ENCODE measurements around the gene MMP2. TPM values are rescaled to one million over a fixed set of nuclear protein-coding genes. Genes with fewer than 3 reads are reported as not detected.

MMP2 gene
- total and polyA plus RNA-seq, 2 experiments from 2014 or later = 128 to 196 TPM

GRCh38 chr16:55498101-55498500 is 19.1 kb downstream of the MMP2 start:
- TF ChIP-seq CTCF (IDR thresholded peaks at IDR 0.05; ENCODE audit: poor library complexity) = no peak
- Histone ChIP-seq H3K27ac (no peak overlapping the region), H3K27me3 (no peaks in the 10 kb centered on the region), H3K36me3 (replicated peaks; ENCODE audit: insufficient read depth, low read depth) (no peaks in the 10 kb centered on the region), H3K4me1 (ENCODE audit: insufficient read depth) (peaks cover 37% of the 10 kb centered on the region), H3K79me2 (no peaks in the 10 kb centered on the region), H2AFZ (no peak overlapping the region), H3K4me2 (no peak overlapping the region), H3K9me3 (ENCODE audit: low read depth) (no peaks in the 10 kb centered on the region), H4K20me1 (ENCODE audit: insufficient read depth, poor library complexity, severe bottlenecking) (no peaks in the 10 kb centered on the region), H3K4me3 (no peak overlapping the region), H3K9me2 (replicated peaks; ENCODE audit: insufficient read depth) (no peaks in the 10 kb centered on the region)
- WGBS (ENCODE audit: low lambda C conversion rate, missing lambda C conversion rate) = 85% methylated on average over 6 of the region's 6 CpGs
- DNase-seq (ENCODE audit: low spot score) = no peak

GRCh38 chr16:55499281-55499680 is 20.3 kb downstream of the MMP2 start:
- no peak overlapping the region for H2AFZ ChIP-seq
- H3K9me3 ChIP-seq (ENCODE audit: low read depth) = no peaks in the 10 kb centered on the region
- no peak overlapping the region for H3K4me3 ChIP-seq
- no peaks in the 10 kb centered on the region for H3K27me3 ChIP-seq
- no peaks in the 10 kb centered on the region for H3K79me2 ChIP-seq
- DNase-seq (ENCODE audit: low spot score) = no peak
- 60% methylated on average over 3 of the region's 3 CpGs for WGBS (ENCODE audit: low lambda C conversion rate, missing lambda C conversion rate)
- peaks cover 44% of the 10 kb centered on the region for H3K4me1 ChIP-seq (ENCODE audit: insufficient read depth)
- H3K36me3 ChIP-seq (replicated peaks; ENCODE audit: insufficient read depth, low read depth) = no peaks in the 10 kb centered on the region
- H3K27ac ChIP-seq = peak overlapping the region; percentile 70
- peak overlapping the region; percentile 36 for H3K4me2 ChIP-seq
- H4K20me1 ChIP-seq (ENCODE audit: insufficient read depth, poor library complexity, severe bottlenecking) = no peaks in the 10 kb centered on the region
- no peaks in the 10 kb centered on the region for H3K9me2 ChIP-seq (replicated peaks; ENCODE audit: insufficient read depth)
- TF ChIP-seq CTCF (IDR thresholded peaks at IDR 0.05; ENCODE audit: poor library complexity) (no peak), EZH2 (IDR thresholded peaks at IDR 0.05; ENCODE audit: borderline replicate concordance) (no peak), EZH2phosphoT487 (IDR thresholded peaks at IDR 0.05; ENCODE audit: low read depth, severe bottlenecking, unreplicated experiment) (no peak)

- H3K36me3 ChIP-seq (replicated peaks; ENCODE audit: insufficient read depth, low read depth) = no peaks in the 10 kb centered on the region
- TF ChIP-seq EZH2phosphoT487 (IDR thresholded peaks at IDR 0.05; ENCODE audit: low read depth, severe bottlenecking, unreplicated experiment) = no peak
- no peak for TF ChIP-seq EZH2 (IDR thresholded peaks at IDR 0.05; ENCODE audit: borderline replicate concordance)
- TF ChIP-seq CTCF (IDR thresholded peaks at IDR 0.05; ENCODE audit: poor library complexity) = no peak
- H3K4me1 ChIP-seq (ENCODE audit: insufficient read depth) = peaks cover 44% of the 10 kb centered on the region
- no peaks in the 10 kb centered on the region for H4K20me1 ChIP-seq (ENCODE audit: insufficient read depth, poor library complexity, severe bottlenecking)
- no peaks in the 10 kb centered on the region for H3K27me3 ChIP-seq
- peak overlapping the region; percentile 36 for H3K4me2 ChIP-seq
- DNase-seq (ENCODE audit: low spot score) = peak; percentile 68
- no peaks in the 10 kb centered on the region for H3K79me2 ChIP-seq
- peak overlapping the region; percentile 70 for H3K27ac ChIP-seq
- no peak overlapping the region for H3K4me3 ChIP-seq
- no peaks in the 10 kb centered on the region for H3K9me2 ChIP-seq (replicated peaks; ENCODE audit: insufficient read depth)
- WGBS (ENCODE audit: low lambda C conversion rate, missing lambda C conversion rate) = 57% methylated on average over 10 of the region's 10 CpGs
- H2AFZ ChIP-seq = no peak overlapping the region
- H3K9me3 ChIP-seq (ENCODE audit: low read depth) = no peaks in the 10 kb centered on the region
Measured at GRCh38 chr16:55499951-55500529, 21.0 kb downstream of the MMP2 start.
